Measurements from ENCODE around the gene MRPS35.

MRPS35 gene

GRCh38 chr12:27733052-27733656 is 22.5 kb downstream of the MRPS35 start:
- TF ChIP-seq, protein P1, sequence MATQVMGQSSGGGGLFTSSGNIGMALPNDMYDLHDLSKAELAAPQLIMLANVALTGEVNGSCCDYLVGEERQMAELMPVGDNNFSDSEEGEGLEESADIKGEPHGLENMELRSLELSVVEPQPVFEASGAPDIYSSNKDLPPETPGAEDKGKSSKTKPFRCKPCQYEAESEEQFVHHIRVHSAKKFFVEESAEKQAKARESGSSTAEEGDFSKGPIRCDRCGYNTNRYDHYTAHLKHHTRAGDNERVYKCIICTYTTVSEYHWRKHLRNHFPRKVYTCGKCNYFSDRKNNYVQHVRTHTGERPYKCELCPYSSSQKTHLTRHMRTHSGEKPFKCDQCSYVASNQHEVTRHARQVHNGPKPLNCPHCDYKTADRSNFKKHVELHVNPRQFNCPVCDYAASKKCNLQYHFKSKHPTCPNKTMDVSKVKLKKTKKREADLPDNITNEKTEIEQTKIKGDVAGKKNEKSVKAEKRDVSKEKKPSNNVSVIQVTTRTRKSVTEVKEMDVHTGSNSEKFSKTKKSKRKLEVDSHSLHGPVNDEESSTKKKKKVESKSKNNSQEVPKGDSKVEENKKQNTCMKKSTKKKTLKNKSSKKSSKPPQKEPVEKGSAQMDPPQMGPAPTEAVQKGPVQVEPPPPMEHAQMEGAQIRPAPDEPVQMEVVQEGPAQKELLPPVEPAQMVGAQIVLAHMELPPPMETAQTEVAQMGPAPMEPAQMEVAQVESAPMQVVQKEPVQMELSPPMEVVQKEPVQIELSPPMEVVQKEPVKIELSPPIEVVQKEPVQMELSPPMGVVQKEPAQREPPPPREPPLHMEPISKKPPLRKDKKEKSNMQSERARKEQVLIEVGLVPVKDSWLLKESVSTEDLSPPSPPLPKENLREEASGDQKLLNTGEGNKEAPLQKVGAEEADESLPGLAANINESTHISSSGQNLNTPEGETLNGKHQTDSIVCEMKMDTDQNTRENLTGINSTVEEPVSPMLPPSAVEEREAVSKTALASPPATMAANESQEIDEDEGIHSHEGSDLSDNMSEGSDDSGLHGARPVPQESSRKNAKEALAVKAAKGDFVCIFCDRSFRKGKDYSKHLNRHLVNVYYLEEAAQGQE (IDR thresholded peaks at IDR 0.05; ENCODE audit: insufficient read depth in 1 of 2, low read depth in 2 of 2, low read length in 2 of 2): no peak
- TF ChIP-seq FOXP2 (optimal IDR thresholded peaks at IDR 0.05; ENCODE audit: borderline replicate concordance, extremely low read depth, extremely low read length, insufficient read depth) (no peak), SIN3A (IDR thresholded peaks at IDR 0.05; ENCODE audit: borderline replicate concordance, insufficient read depth, low read length) (no peak), TAF1 (IDR thresholded peaks at IDR 0.05; ENCODE audit: borderline replicate concordance, insufficient read depth, low read length) (no peak), POLR2AphosphoS5 (IDR thresholded peaks at IDR 0.05; ENCODE audit: low read depth, low read length) (no peak)

GRCh38 chr12:27733791-27734190 is 23.2 kb downstream of the MRPS35 start:
- no peak for TF ChIP-seq SIN3A (IDR thresholded peaks at IDR 0.05; ENCODE audit: borderline replicate concordance, insufficient read depth, low read length)

DNA sequence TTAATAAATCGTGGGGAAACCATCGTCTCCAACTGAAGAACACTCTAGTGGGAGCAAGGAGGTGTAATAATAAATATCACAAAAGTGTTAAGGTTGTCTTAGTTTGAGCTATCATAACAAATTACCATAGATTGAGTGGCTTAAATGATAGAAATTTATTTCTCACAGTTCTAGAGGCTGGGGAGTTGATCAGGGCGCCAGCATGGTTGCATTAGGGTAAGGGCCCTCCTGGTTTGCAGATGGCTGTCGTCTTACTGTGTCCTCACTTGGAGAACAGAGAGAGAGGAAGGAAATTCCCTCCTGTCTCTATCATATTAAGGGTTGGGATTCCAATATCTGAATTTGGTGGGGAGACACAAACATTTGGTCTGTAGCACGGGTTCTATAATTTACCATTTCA is 33.0 kb downstream of the MRPS35 start:
- TF ChIP-seq FOXP2 (optimal IDR thresholded peaks at IDR 0.05; ENCODE audit: borderline replicate concordance, extremely low read depth, extremely low read length, insufficient read depth) (no peak), POLR2AphosphoS5 (IDR thresholded peaks at IDR 0.05; ENCODE audit: low read depth, low read length) (no peak), TAF1 (IDR thresholded peaks at IDR 0.05; ENCODE audit: borderline replicate concordance, insufficient read depth, low read length) (no peak), SIN3A (IDR thresholded peaks at IDR 0.05; ENCODE audit: borderline replicate concordance, insufficient read depth, low read length) (no peak)
- TF ChIP-seq, protein P1 (IDR thresholded peaks at IDR 0.05; ENCODE audit: insufficient read depth in 1 of 2, low read depth in 2 of 2, low read length in 2 of 2): no peak

DNA sequence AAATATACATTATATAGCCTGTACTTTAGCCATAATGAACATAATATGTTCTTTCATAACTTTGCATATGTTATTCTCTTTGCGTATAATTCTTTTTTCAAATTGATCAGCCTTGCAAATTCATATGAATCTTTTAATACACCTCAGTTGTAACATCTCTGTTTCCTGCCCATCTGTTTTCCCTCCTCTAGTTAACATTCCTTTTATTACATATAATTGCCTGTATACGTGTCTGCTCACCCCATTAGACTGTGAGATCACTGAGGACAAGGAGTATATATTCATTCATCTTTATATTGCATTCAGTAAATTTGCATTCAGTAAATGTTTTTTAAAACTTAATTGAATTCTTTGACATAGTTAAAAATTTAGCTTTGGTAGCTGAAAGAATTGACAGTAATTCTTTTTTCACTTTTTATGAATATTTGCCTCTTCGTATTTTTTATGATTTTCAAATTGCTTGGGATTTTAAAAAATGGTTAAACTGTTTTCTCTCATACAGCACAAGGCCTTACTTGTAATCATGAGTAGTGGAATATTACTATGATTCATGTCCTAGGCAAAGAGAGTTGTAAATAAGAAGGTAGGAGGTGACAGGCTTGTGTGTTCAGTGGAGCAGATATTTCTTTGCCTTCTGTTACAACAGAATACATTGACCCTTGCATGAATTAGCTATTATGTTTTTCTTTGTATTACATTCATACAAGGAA is 36.6 kb downstream of the MRPS35 start:
- TF ChIP-seq POLR2AphosphoS5 (IDR thresholded peaks at IDR 0.05; ENCODE audit: low read depth, low read length) (no peak), TAF1 (IDR thresholded peaks at IDR 0.05; ENCODE audit: borderline replicate concordance, insufficient read depth, low read length) (no peak), FOXP2 (optimal IDR thresholded peaks at IDR 0.05; ENCODE audit: borderline replicate concordance, extremely low read depth, extremely low read length, insufficient read depth) (no peak), SIN3A (IDR thresholded peaks at IDR 0.05; ENCODE audit: borderline replicate concordance, insufficient read depth, low read length) (no peak)
- TF ChIP-seq, protein P1 (IDR thresholded peaks at IDR 0.05; ENCODE audit: insufficient read depth in 1 of 2, low read depth in 2 of 2, low read length in 2 of 2): no peak

- TF ChIP-seq TAF1 (IDR thresholded peaks at IDR 0.05; ENCODE audit: borderline replicate concordance, insufficient read depth, low read length): no peak
- TF ChIP-seq POLR2AphosphoS5 (IDR thresholded peaks at IDR 0.05; ENCODE audit: low read depth, low read length): no peak
- TF ChIP-seq, protein P1 (IDR thresholded peaks at IDR 0.05; ENCODE audit: insufficient read depth in 1 of 2, low read depth in 2 of 2, low read length in 2 of 2): no peak
- TF ChIP-seq SIN3A (IDR thresholded peaks at IDR 0.05; ENCODE audit: borderline replicate concordance, insufficient read depth, low read length): no peak
- TF ChIP-seq FOXP2 (optimal IDR thresholded peaks at IDR 0.05; ENCODE audit: borderline replicate concordance, extremely low read depth, extremely low read length, insufficient read depth): no peak
Observed at GRCh38 chr12:27751386-27752047, 40.9 kb downstream of the MRPS35 start.
